Activated T-cell treated with anti-CD3 and anti-CD28 coated beads for 48 hours (primary cell): ENCODE results near the gene THSD7B.
"Not testable (repeated sequence)": the region's sequence is repeated elsewhere in the genome, so short reads cannot be mapped to it uniquely, and the experiment has no call there.

Experiments used
- DNase-seq: peaks from one replicate; pipeline ENCODE4 v3.0.0-alpha.2; 2020; ENCODE audit warnings: low read depth

Gene THSD7B

DNA sequence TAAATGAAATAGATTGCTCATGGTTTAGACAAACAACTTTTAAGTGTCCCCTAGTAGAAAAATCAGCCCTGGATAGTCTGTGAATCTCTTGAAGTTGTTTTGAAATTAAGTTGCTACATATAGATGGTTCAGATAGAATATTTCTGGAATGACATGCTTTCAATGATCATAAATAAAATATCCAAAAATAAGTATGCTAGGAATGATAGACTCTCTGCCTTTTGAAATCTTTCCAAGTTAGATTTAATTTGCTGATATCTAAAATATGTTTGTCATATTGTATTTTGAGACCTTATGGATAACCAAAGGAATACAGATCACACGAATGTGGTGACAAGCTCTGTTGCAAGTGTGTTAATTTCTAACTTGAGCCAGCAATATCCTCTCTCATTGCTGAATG lies 488.7 kb downstream of the THSD7B start:
- no peak for DNase-seq

DNA sequence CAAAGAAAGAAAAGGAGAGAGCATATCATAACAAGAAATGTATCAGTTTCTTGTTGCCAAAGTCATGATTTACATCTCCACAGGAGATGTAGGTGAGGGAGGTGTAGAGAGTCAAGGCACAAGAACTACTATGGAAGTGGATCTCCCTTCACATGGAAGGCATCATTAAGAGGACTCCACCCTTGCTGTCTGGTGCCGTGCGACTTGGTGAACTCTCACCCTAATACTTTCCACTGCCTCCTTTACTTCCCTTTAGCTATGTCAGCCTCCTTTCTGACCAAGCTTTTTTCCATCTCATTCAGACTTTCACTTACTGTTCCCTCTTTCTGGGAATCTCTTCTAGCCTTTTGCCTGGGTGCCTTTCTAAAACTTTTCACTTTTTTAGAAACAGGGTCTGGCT lies 490.0 kb downstream of the THSD7B start:
- DNase-seq, result no peak

DNA sequence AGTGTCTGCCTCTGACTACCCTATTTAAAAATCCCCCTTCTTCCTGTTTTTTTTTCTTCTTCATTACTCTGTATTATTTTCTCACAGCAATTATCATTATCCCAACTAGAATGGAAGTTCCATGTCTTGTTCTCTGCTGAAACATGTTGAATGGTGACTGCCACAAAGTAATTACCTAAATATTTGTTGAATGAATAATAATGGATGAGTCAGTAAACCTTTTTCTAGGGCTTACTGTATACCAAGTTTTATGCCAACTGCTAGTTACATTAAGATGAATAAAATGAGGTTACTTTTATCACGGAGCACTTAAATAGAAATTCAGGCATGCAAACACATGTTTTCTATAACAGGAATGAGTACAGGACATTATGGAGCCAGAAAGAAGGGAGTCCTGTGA lies 490.6 kb downstream of the THSD7B start:
- DNase-seq, result no peak

DNA sequence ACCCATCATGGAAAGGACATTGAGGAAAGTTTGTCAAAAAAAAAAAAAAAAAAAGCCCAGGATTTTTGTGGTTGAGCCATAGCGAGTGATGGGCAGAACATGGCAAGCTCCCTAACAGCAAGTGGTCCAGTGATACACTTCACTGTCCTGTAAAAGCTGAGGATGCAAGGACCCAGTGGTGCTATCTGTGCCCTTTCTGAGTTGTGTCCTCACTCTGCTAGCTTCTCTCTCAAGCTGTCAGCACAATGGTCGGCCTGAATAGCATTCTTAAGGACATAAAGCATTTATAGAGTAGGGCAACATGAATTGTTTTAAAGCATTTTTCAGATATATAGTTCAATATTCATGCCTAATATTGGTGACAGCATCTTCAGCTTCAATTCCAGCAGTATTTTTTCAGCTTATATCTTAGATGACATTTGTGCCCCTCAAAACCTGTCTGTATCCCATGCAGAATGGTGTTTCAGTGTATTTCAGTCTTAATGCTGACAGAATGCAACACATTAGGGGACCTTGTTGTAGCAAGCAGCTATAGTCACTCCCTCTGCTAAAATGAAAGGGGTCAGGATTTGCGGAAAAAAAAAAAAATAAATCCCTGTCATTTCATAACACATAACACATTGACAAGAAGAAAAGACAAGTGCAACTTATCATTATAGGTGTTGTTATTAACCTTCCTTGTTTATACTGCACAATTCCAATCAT lies 496.7 kb downstream of the THSD7B start:
- DNase-seq, result no peak

GRCh38 chr2:137262594-137262993 lies 497.2 kb downstream of the THSD7B start:
- no peak for DNase-seq

DNA sequence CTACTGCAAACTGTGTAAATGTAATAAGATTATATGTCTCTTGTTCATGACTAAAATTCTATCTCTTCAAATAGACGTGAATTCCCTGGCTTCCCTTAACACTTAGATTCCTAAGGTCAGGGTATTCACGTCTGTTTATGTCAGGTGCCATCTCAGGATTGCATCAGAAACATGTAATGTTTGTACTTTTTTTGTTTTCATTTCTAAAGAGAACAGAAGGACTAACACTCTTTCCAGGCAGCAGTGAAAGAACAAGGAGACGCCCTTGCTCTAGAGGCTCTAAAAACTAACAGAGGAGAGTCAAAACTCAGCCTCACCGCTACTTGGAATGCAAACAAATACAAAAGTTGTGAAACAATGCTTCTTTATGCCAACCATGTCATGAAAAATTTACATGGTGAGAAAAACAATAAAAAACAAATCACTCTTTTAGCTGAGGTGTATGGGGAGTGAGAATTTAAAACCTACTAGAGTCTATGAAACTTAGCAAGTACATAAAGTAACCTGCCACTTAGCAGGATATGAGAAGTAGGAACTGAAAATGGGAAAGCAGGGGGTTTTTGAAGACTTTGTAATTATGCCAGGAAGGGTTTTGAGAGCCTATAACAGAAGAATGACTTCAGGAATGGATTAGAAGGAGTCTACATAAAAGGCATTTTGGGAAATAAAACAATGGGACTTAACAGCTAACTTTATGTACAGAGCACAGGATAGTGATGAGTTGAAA lies 522.7 kb downstream of the THSD7B start:
- DNase-seq, result no peak

DNA sequence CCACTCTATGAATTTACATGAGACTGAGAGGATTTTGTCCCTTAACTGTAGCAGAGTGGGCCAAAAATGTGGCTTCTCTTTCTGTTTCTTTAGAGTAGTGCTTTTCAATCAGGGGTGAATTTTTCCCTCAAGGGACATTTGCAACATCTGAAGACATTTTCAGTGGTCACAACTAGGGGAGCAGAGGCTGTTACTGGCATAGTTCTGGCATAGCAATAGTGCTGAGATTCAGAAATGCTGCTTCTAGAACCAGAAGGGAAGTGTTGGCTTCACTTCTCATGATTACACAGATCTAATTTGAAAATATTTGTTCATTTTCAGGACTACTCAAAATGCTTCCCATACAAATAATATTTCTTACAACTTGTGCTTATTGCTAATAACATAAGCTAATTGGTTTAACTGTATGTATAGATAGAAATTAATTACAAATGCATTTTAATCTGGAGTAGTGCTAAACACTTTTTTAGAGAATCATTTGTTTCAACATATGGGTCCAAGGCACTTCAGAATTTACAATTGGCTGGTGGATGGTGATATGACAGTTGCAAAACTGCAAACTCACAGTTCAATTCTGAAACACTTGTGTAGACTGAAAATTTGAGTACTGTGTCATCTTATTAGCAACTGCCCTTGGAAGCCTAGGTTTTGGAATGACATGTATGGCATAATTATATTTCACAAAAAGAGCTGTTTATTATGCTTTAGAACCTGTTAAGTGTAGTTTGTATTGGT lies 526.7 kb downstream of the THSD7B start:
- DNase-seq, result no peak

GRCh38 chr2:137298377-137298776 lies 533.0 kb downstream of the THSD7B start:
- DNase-seq, result no peak

GRCh38 chr2:137300987-137301386 lies 535.6 kb downstream of the THSD7B start:
- no peak for DNase-seq

GRCh38 chr2:137302957-137303356 lies 537.6 kb downstream of the THSD7B start:
- no peak for DNase-seq

GRCh38 chr2:137316075-137316474 lies 550.7 kb downstream of the THSD7B start:
- DNase-seq, result no peak

DNA sequence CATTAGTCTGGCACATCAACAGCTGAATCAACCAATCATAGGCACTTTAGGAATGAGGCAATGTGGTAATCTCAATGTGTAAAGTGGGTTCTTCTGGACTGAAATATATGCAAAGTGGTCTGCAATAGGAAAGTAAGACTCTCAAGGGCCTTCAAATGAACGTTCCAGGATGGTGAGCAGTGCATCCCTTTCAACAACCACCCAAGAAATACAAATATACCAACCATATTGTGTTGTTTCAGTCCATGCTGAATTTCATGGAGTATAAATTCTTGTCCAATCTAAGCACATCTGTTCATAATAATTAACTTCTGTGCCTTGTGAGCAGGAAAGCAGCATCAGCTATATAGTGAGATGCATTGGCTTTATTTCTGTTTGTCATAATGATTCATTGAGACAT lies 556.2 kb downstream of the THSD7B start:
- no peak for DNase-seq

DNA sequence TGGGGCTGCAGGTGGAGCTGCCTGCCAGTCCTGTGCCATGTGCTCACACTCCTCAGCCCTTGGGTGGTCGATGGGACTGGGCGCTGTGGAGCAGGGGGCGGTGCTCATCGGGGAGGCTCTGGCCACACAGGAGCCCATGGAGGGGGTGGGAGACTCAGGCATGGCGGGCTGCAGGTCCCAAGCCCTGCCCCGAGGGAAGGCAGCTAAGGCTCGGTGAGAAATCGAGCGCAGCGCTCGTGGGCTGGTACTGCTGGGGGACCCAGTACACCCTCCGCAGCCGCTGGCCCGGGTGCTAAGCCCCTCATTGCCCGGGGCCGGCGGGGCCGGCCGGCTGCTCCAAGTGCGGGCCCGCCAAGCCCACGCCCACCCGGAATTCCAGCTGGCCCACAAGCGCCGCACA lies 566.2 kb downstream of the THSD7B start:
- DNase-seq, result not testable (repeated sequence)

DNA sequence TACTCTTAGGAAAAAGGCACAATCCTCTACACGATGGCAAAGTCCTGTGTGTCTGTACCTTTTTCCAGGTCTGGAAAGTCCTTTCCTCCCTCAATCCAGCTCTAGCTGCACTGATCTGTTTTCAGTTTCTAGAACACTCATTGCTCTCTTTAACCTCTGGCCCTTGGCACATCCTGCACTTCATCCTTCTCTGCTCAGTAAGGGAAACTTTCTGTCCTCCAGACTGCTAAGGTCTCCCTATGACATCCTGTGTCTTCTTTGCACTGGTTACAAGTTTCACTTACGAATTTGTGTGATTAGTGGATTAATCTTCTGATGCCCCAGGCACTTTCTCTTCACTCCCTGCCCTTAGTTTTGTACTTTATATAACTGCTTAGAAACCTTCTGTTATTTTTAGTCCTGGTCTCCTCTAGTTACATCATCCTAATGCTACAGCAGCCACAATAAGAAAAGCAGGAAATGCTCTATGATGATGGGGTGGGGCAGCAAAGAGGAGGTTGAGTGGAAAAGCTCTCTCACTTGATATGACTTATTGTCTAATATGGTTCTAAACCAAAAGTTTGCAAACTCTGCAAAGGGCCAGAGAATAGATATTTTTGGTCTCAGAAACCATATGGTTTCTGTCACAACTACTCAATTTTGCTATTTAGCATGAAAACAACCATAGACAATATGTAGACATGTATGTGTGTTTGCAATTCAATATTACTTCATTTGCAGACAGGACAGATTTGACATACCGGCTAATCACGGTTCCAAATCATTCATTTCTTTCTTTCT lies 568.2 kb downstream of the THSD7B start:
- DNase-seq, result no peak

GRCh38 chr2:137336067-137336466 lies 570.7 kb downstream of the THSD7B start:
- no peak for DNase-seq

GRCh38 chr2:137339051-137339450 lies 573.7 kb downstream of the THSD7B start:
- DNase-seq, result no peak

DNA sequence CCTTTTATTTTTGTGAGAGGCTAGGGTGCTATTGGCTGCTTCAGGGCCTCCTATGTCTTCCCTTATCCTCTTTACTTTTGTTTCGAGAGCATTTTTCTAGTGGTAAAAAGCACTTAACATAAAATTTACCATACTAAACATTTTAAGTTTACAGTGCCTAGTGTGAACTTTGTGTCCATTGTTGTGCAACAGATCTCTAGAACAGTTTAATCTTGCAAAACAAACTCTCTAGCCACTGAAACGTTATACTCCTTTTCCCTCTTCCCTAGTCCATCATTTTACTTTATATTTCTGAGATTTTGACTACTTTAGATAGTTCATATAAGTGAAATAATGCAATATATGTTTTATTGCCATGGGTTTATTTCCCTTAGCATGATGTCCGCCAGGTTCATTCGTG lies 580.6 kb downstream of the THSD7B start:
- DNase-seq, result no peak

- no peak for DNase-seq
Measured at GRCh38 chr2:137348301-137348700, 583.0 kb downstream of the THSD7B start.

DNA sequence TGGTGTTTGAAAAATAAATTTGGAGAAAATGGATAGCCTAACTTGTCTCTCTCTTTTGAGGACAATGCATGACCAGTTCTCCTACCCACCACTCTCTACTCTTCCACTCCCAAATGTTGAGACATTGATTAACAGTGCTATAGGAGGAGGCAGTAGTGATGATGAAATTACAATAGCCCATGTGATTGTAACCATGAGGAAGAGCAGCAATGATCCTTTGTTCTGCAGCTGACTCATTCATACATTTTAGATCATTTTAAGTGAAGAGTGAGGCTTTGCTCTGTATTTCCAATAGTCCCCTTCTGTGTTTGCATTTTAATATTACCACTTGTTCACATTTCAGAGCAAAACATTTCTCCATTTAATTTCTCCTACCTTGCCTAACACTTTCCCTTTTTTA lies 592.3 kb downstream of the THSD7B start:
- no peak for DNase-seq

DNA sequence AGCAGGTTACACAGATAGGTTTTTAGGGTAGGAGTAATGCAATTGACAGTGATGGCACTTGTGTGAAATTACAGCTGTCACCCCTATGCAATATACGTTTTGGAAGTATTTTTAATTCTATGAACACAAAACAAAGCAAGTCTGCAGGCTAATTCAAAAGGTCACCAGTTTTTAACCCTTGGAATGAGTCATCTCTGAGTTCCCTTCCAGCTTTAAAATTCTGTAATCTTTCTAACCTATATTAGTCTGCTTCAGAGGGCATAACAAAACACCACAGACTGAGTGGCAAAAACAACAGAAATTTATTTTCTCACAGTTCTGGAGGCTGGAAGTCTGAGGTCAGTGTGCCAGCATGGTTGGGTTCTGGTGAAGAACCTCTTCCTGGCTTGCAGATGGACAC lies 602.0 kb downstream of the THSD7B start:
- no peak for DNase-seq

GRCh38 chr2:137369106-137369505 lies 603.8 kb downstream of the THSD7B start:
- no peak for DNase-seq

DNA sequence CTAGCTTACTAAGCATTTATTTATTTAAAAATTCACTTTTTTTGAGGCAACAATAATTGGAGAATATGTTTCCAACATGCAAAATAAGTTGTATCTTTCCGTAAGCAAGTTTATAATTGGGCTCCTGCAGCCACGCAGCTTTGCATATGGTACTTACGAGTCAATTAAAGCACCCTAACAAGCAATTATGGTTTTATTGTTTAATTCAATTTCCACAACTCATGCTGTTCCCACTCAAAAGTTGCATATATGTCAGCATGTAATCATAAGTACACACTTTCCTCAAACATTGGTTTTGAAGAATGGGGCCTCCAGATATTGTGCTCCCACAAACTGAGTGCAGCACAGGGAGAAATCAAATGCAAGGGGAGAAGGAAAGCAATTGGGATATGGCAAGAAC lies 613.8 kb downstream of the THSD7B start:
- no peak for DNase-seq
